K562 (cell line): ENCODE measurements around the gene THAP8. TPM values are rescaled to one million over a fixed set of nuclear protein-coding genes. Genes with fewer than 3 reads are reported as not detected.

Source experiments
- CREB1 ChIP-seq, 2 experiments: sonication (generic) in 1 of 2; formaldehyde crosslinking in 1 of 2; IDR thresholded peaks; 2 replicates each; pipeline versions ENCODE4 v1.6.1 to v1.8.0; 2012 to 2022; ENCODE audit warnings: inconsistent platforms in 1 of 2, mild to moderate bottlenecking in 1 of 2, missing genetic modification reagents in 1 of 2, moderate library complexity in 1 of 2
- CREM ChIP-seq: IDR thresholded peaks from 2 replicates; pipeline ENCODE4 v1.6.1; 2014; ENCODE audit warnings: antibody characterized with exemption, low read depth
- CXXC5 ChIP-seq: fragments of 250-450 bp; sonication (Bioruptor Pico); IDR thresholded peaks from 2 replicates; pipeline ENCODE4 v1.8.0; 2022; ENCODE audit warnings: inconsistent platforms, mild to moderate bottlenecking, moderate library complexity
- FIP1L1 ChIP-seq: fragments of 200-400 bp; formaldehyde crosslinking; IDR thresholded peaks from 2 replicates; pipeline ENCODE4 v1.6.1; 2018; ENCODE audit warnings: mild to moderate bottlenecking, low read depth, low read length; ENCODE audit not compliant: poor library complexity, severe bottlenecking
- HDAC1 ChIP-seq, 2 experiments: fragments of 450-650 bp; IDR thresholded peaks; 2 replicates each; pipeline ENCODE4 v1.6.1; 2016 to 2017; ENCODE audit warnings: inconsistent platforms in 1 of 2, mild to moderate bottlenecking in 1 of 2, moderate library complexity in 1 of 2
- ILK ChIP-seq: fragments of 450-650 bp; IDR thresholded peaks from 2 replicates; pipeline ENCODE4 v1.6.1; 2016; ENCODE audit warnings: missing genetic modification characterization, low read depth, mild to moderate bottlenecking, missing compliant biosample characterization, moderate library complexity, borderline replicate concordance
- KAT7 ChIP-seq: sonication (generic); formaldehyde crosslinking; IDR thresholded peaks from 2 replicates; pipeline ENCODE4 v1.8.0; 2022; ENCODE audit warnings: missing genetic modification reagents, mild to moderate bottlenecking, borderline replicate concordance
- KDM2B ChIP-seq: fragments of 250-450 bp; sonication (Bioruptor Pico); IDR thresholded peaks from 2 replicates; pipeline ENCODE4 v1.8.0; 2021; ENCODE audit warnings: mild to moderate bottlenecking, moderate library complexity
- NFATC3 ChIP-seq: fragments of 450-650 bp; IDR thresholded peaks from 2 replicates; pipeline ENCODE4 v1.6.1; 2017; ENCODE audit warnings: mild to moderate bottlenecking
- NFE2L1 ChIP-seq: fragments of 450-650 bp; IDR thresholded peaks from 2 replicates; pipeline ENCODE4 v1.6.1; 2016; ENCODE audit warnings: missing genetic modification characterization, low read depth, mild to moderate bottlenecking, missing compliant biosample characterization, moderate library complexity, borderline replicate concordance
- SMARCC2 ChIP-seq: fragments of 450-650 bp; IDR thresholded peaks from 2 replicates; pipeline ENCODE4 v1.6.1; 2017; ENCODE audit warnings: antibody characterized with exemption, moderate library complexity, mild to moderate bottlenecking, low read depth
- SP1 ChIP-seq: sonication (generic); formaldehyde crosslinking; IDR thresholded peaks from 2 replicates; pipeline ENCODE4 v1.8.1; 2022; ENCODE audit warnings: mild to moderate bottlenecking, missing genetic modification reagents
- TFAM ChIP-seq: fragments of 250-450 bp; sonication (Bioruptor Pico); conservative IDR thresholded peaks from 2 replicates; pipeline ENCODE4 v1.5.0; 2021; ENCODE audit warnings: mild to moderate bottlenecking, moderate library complexity
- ZFP36 ChIP-seq: fragments of 150-350 bp; IDR thresholded peaks from 2 replicates; pipeline ENCODE4 v1.6.1; 2018; ENCODE audit warnings: low read length, low read depth; ENCODE audit not compliant: partially characterized antibody
- ZNF785 ChIP-seq: fragments of 250-450 bp; sonication (Bioruptor Pico); IDR thresholded peaks from 2 replicates; pipeline ENCODE4 v1.4.0; 2020; ENCODE audit warnings: mild to moderate bottlenecking
- polyA plus RNA-seq, 8 experiments: library from polyadenylated mRNA; depleted of rRNA in 4 of 8; stranded (reverse) in 5 of 8; unstranded in 3 of 8; fragments of >200 nt; fragmentation: Nextera tagmentation in 2 of 8; fragmentation: Illumina TruSeq in 1 of 8; extraction: Ambion mirVana in 2 of 8; extraction: Trizol in 1 of 8; gene quantifications; 2 replicates each; pipeline versions ENCODE4 v1.2.1 to v1.2.3, GENCODE V29; 2011 to 2014; ENCODE audit warnings: inconsistent platforms in 1 of 8, missing spikeins in 1 of 8
- total RNA-seq, 7 experiments: library from RNA; depleted of rRNA in 6 of 7; stranded (reverse); fragments of >200 nt in 6 of 7; fragmentation: Illumina TruSeq in 2 of 7; extraction: Trizol in 2 of 7; gene quantifications; 2 replicates each; pipeline versions ENCODE4 v1.2.1 to v1.2.3, GENCODE V29; 2011 to 2021; ENCODE audit warnings: low replicate concordance in 1 of 7
- TF ChIP-seq, protein P1 (sequence below): fragments of 250-450 bp; sonication (Bioruptor Pico); IDR thresholded peaks from 2 replicates; pipeline ENCODE4 v1.6.1; 2021; ENCODE audit warnings: mild to moderate bottlenecking
- TF ChIP-seq, protein P2 (sequence below): conservative IDR thresholded peaks from 2 replicates; pipeline ENCODE4 v1.6.1; 2011; ENCODE audit warnings: low read depth, mild to moderate bottlenecking, low read length; ENCODE audit not compliant: control insufficient read depth
- TF ChIP-seq, protein P3 (sequence below): IDR thresholded peaks from 2 replicates; pipeline ENCODE4 v1.6.1; 2011; ENCODE audit not compliant: insufficient read length; ENCODE audit errors: extremely low read depth
- TF ChIP-seq, protein P4 (sequence below): fragments of 250-450 bp; sonication (Bioruptor Pico); IDR thresholded peaks from 2 replicates; pipeline ENCODE4 v1.4.0; 2020; ENCODE audit warnings: mild to moderate bottlenecking, moderate library complexity, borderline replicate concordance

THAP8 gene
- total and polyA plus RNA-seq, 9 of the 15 experiments (the other 6 are each of a cell fraction or from before 2014, with no cell fraction given): 0.11 to 2.0 (median 0.94) TPM

DNA sequence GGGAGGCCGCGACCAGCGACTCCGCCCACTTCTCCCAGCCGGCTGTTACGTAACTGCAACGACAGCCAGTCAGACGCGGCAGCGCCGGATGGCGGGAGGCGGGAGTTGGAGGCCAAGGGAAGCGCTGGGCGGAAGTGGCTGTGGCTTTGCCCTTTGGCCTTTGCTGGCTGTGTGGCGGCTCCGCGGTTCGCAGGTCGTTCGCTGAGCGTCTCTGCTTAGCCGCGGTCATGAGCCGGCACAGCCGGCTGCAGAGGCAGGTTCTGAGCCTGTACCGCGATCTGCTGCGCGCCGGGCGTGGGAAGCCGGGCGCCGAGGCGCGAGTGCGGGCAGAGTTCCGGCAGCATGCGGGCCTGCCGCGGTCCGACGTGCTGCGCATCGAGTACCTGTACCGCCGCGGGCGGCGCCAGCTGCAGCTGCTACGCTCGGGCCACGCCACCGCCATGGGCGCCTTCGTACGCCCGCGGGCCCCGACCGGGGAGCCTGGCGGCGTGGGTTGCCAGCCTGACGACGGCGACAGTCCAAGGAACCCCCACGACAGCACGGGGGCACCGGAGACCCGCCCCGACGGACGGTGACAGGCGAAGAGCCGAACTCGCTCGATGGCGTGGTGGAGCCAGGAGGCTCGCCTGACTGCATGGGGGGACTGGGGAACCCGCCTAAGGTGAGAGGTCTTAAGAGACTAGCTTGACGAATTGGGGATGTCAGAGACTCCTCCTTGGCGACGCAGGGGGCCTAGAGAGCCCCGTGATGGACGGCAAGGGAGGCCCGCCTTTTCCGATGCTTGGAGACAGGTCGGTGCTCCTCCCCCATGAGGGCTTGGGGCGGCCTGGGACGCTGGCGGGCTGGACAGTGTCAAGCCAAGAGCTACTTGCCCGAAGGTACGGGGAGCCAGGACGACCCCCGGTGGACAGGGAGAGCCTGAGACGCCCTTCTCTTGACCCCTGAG lies 58.8 kb downstream of the THAP8 start, which contains the start of gene SDHAF1 (continued):
- no peak for TF ChIP-seq ILK
- TF ChIP-seq, protein P1, sequence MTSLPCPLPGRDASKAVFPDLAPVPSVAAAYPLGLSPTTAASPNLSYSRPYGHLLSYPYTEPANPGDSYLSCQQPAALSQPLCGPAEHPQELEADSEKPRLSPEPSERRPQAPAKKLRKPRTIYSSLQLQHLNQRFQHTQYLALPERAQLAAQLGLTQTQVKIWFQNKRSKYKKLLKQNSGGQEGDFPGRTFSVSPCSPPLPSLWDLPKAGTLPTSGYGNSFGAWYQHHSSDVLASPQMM (CRISPR knock-in tag): no peak
- peak; percentile 81 for TF ChIP-seq FIP1L1
- no peak for TF ChIP-seq ZFP36
- peak in 1 of 2 experiments; percentile 86; a peak in 2 of 4 replicates for TF ChIP-seq HDAC1 (IDR thresholded peaks at IDR 0.05)
- TF ChIP-seq KDM2B (CRISPR knock-in tag): no peak
- TF ChIP-seq TFAM: no peak
- peak; percentile 68 for TF ChIP-seq SP1 (CRISPR knock-in tag)
- TF ChIP-seq, protein P2, sequence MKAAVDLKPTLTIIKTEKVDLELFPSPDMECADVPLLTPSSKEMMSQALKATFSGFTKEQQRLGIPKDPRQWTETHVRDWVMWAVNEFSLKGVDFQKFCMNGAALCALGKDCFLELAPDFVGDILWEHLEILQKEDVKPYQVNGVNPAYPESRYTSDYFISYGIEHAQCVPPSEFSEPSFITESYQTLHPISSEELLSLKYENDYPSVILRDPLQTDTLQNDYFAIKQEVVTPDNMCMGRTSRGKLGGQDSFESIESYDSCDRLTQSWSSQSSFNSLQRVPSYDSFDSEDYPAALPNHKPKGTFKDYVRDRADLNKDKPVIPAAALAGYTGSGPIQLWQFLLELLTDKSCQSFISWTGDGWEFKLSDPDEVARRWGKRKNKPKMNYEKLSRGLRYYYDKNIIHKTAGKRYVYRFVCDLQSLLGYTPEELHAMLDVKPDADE: no peak; the same call in 1 of the 2 replicates
- TF ChIP-seq, protein P3, sequence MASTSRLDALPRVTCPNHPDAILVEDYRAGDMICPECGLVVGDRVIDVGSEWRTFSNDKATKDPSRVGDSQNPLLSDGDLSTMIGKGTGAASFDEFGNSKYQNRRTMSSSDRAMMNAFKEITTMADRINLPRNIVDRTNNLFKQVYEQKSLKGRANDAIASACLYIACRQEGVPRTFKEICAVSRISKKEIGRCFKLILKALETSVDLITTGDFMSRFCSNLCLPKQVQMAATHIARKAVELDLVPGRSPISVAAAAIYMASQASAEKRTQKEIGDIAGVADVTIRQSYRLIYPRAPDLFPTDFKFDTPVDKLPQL: no peak
- TF ChIP-seq, protein P4, sequence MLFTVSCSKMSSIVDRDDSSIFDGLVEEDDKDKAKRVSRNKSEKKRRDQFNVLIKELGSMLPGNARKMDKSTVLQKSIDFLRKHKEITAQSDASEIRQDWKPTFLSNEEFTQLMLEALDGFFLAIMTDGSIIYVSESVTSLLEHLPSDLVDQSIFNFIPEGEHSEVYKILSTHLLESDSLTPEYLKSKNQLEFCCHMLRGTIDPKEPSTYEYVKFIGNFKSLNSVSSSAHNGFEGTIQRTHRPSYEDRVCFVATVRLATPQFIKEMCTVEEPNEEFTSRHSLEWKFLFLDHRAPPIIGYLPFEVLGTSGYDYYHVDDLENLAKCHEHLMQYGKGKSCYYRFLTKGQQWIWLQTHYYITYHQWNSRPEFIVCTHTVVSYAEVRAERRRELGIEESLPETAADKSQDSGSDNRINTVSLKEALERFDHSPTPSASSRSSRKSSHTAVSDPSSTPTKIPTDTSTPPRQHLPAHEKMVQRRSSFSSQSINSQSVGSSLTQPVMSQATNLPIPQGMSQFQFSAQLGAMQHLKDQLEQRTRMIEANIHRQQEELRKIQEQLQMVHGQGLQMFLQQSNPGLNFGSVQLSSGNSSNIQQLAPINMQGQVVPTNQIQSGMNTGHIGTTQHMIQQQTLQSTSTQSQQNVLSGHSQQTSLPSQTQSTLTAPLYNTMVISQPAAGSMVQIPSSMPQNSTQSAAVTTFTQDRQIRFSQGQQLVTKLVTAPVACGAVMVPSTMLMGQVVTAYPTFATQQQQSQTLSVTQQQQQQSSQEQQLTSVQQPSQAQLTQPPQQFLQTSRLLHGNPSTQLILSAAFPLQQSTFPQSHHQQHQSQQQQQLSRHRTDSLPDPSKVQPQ: no peak
- no peak; the same call in 1 of the 2 replicates for TF ChIP-seq KAT7
- no peak for TF ChIP-seq NFE2L1
- TF ChIP-seq CXXC5: peak; percentile 91
- no peak for TF ChIP-seq ZNF785 (CRISPR knock-in tag)
- peak; percentile 94 for TF ChIP-seq CREM
- no peak for TF ChIP-seq NFATC3
- no peak for TF ChIP-seq SMARCC2
- TF ChIP-seq CREB1 (IDR thresholded peaks at IDR 0.05): peak; percentile 89
- TF ChIP-seq CREB1 (CRISPR knock-in tag; IDR thresholded peaks at IDR 0.05): peak; percentile 80
